OCI-M2 (cell line): Measurements from ENCODE around the gene SCTR.

Experiments
- DNase-seq: peaks from one replicate; lab custom pipeline; 2025; ENCODE audit not compliant: unreplicated experiment; lab: John Stamatoyannopoulos, UW

Gene SCTR

GRCh38 chr2:119431976-119432850, 92.1 kb downstream of the SCTR start:
- no peak for DNase-seq

- DNase-seq = peak; percentile 9
These were observed 92.9 kb downstream of the SCTR start, which contains the start of gene TMEM37 for GRCh38 chr2:119431155-119431975. Gene TMEM37, plus strand, starts transcription at chr2:119431854. Its CDS starts 50 bp downstream, at chr2:119431904.

- DNase-seq = no peak
These were observed 94.2 kb downstream of the SCTR start for GRCh38 chr2:119430023-119430498.

- no peak for DNase-seq
These were observed 94.9 kb downstream of the SCTR start for GRCh38 chr2:119429225-119429981.

- DNase-seq = no peak
These were observed 95.6 kb downstream of the SCTR start for GRCh38 chr2:119428488-119429224.

GRCh38 chr2:119427756-119428155, 96.5 kb downstream of the SCTR start:
- DNase-seq = no peak

GRCh38 chr2:119426801-119427395, 97.4 kb downstream of the SCTR start:
- no peak for DNase-seq

GRCh38 chr2:119426396-119426675, 97.9 kb downstream of the SCTR start:
- DNase-seq = no peak

GRCh38 chr2:119425620-119426395, 98.5 kb downstream of the SCTR start:
- DNase-seq = no peak

- DNase-seq = no peak
These were observed 99.2 kb downstream of the SCTR start for GRCh38 chr2:119425119-119425405.

- DNase-seq = no peak
These were observed 99.8 kb downstream of the SCTR start for GRCh38 chr2:119424284-119425118.

GRCh38 chr2:119423811-119424210, 100.5 kb downstream of the SCTR start:
- no peak for DNase-seq

GRCh38 chr2:119423108-119423444, 101.2 kb downstream of the SCTR start:
- no peak for DNase-seq

GRCh38 chr2:119422360-119423107, 101.7 kb downstream of the SCTR start:
- DNase-seq = no peak

- no peak for DNase-seq
These were observed 102.5 kb downstream of the SCTR start for GRCh38 chr2:119421741-119422140.

GRCh38 chr2:119421304-119421703, 103.0 kb downstream of the SCTR start:
- no peak for DNase-seq

GRCh38 chr2:119419803-119420508, 104.3 kb downstream of the SCTR start:
- no peak for DNase-seq

GRCh38 chr2:119419065-119419464, 105.2 kb downstream of the SCTR start:
- DNase-seq = no peak
